Measurements from ENCODE around the gene KRT80.

The KRT80 gene

GRCh38 chr12:52147367-52147963, 44.3 kb downstream of the KRT80 start:
- TF ChIP-seq ZNF274 (IDR thresholded peaks at IDR 0.05; ENCODE audit: low read depth, low read length) = no peak
- no peak overlapping the region for H3K4me3 ChIP-seq (ENCODE audit: low read length)

- H3K4me3 ChIP-seq (ENCODE audit: low read length) = no peak overlapping the region
- TF ChIP-seq ZNF274 (IDR thresholded peaks at IDR 0.05; ENCODE audit: low read depth, low read length) = no peak
Observed at GRCh38 chr12:52146822-52147366, 44.9 kb downstream of the KRT80 start.

GRCh38 chr12:52146089-52146821, 45.6 kb downstream of the KRT80 start:
- no peak overlapping the region for H3K4me3 ChIP-seq (ENCODE audit: low read length)
- no peak for TF ChIP-seq ZNF274 (IDR thresholded peaks at IDR 0.05; ENCODE audit: low read depth, low read length)

GRCh38 chr12:52145228-52146088, 46.4 kb downstream of the KRT80 start:
- TF ChIP-seq ZNF274 (IDR thresholded peaks at IDR 0.05; ENCODE audit: low read depth, low read length) = no peak

GRCh38 chr12:52144512-52145227, 47.1 kb downstream of the KRT80 start:
- TF ChIP-seq ZNF274 (IDR thresholded peaks at IDR 0.05; ENCODE audit: low read depth, low read length) = no peak
- H3K4me3 ChIP-seq (ENCODE audit: low read length) = no peak overlapping the region

More at GRCh38 chr12:52145228-52146088, 46.4 kb downstream of the KRT80 start:
- no peak overlapping the region for H3K4me3 ChIP-seq (ENCODE audit: low read length)

- H3K4me3 ChIP-seq (ENCODE audit: low read length) = no peak overlapping the region
- no peak for TF ChIP-seq ZNF274 (IDR thresholded peaks at IDR 0.05; ENCODE audit: low read depth, low read length)
Observed at GRCh38 chr12:52142431-52142830, 49.4 kb downstream of the KRT80 start.

GRCh38 chr12:52141875-52142274, 49.9 kb downstream of the KRT80 start:
- H3K4me3 ChIP-seq (ENCODE audit: low read length) = no peak overlapping the region
- TF ChIP-seq ZNF274 (IDR thresholded peaks at IDR 0.05; ENCODE audit: low read depth, low read length) = no peak

GRCh38 chr12:52141306-52141705, 50.5 kb downstream of the KRT80 start:
- no peak overlapping the region for H3K4me3 ChIP-seq (ENCODE audit: low read length)
- TF ChIP-seq ZNF274 (IDR thresholded peaks at IDR 0.05; ENCODE audit: low read depth, low read length) = no peak

- no peak overlapping the region for H3K4me3 ChIP-seq (ENCODE audit: low read length)
- TF ChIP-seq ZNF274 (IDR thresholded peaks at IDR 0.05; ENCODE audit: low read depth, low read length) = no peak
Observed at GRCh38 chr12:52139579-52140062, 52.2 kb downstream of the KRT80 start.

- H3K4me3 ChIP-seq (ENCODE audit: low read length) = no peak overlapping the region
- no peak for TF ChIP-seq ZNF274 (IDR thresholded peaks at IDR 0.05; ENCODE audit: low read depth, low read length)
Observed at GRCh38 chr12:52139147-52139546, 52.7 kb downstream of the KRT80 start.

- no peak for TF ChIP-seq ZNF274 (IDR thresholded peaks at IDR 0.05; ENCODE audit: low read depth, low read length)
- H3K4me3 ChIP-seq (ENCODE audit: low read length) = no peak overlapping the region
Observed at GRCh38 chr12:52137746-52138145, 54.1 kb downstream of the KRT80 start.

GRCh38 chr12:52132754-52133161, 59.1 kb downstream of the KRT80 start:
- TF ChIP-seq ZNF274 (IDR thresholded peaks at IDR 0.05; ENCODE audit: low read depth, low read length) = no peak
- no peak overlapping the region for H3K4me3 ChIP-seq (ENCODE audit: low read length)

GRCh38 chr12:52130711-52131110, 61.1 kb downstream of the KRT80 start:
- no peak overlapping the region for H3K4me3 ChIP-seq (ENCODE audit: low read length)
- TF ChIP-seq ZNF274 (IDR thresholded peaks at IDR 0.05; ENCODE audit: low read depth, low read length) = no peak
